ENCODE measurements around the gene PHLPP1.

Gene PHLPP1

DNA sequence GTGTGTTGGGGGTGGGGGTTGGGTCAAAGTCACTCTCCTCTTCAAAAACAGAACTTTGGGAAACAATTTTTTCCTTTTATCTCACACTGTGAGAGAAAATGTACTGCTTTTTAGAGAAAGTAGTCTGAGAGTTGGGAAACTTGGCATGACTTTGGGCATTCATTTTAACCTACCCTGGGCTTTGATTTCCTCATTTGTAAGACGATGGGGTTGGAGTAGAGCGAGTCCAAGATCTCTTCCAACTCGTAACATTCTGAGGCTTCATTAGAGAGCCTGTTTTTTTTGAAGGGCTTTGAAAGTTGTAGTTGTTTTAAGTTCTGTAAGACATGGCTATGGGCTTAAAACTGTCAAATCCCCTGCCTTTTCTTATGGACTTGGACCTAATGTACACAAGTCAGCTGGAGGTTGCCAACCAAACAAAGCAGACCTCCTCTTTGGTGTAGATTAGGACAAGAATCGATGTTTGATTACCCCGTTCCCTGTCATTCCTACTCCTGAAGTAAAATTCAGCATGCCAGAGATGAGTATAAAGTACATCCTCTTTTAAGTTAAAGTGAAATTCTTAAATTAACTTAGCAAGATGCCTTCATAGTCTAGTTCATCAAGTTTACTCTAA is 8.4 kb downstream of the PHLPP1 start:
- in situ Hi-C loops (cut with MboI; ENCODE audit: low sequenced_read_pairs, unreplicated experiment) = no loop called here
- no peak for TF ChIP-seq CTCF (IDR thresholded peaks at IDR 0.05; ENCODE audit: borderline replicate concordance, control extremely low read depth, extremely low read depth, insufficient read depth, missing control alignments)
- no peak for DNase-seq (ENCODE audit: low spot score)

DNA sequence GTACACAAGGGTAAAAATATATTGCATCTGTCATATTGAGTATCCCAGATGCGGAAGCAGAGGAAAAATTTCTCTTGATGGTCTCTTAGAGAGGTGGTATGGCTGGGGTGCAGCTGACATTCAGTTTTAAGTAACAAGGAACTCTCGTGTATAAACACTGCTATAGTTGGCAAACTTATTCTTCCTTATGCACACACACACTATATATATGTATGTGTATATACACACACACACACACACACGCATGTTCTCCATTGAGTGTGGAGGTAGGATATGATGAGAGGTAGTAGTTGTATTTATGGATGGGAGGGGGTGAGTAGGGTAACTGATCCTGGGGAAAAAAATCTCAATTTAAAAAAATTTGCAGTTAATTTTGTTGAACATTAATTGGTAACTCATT is 10.6 kb downstream of the PHLPP1 start:
- no peak for TF ChIP-seq CTCF (IDR thresholded peaks at IDR 0.05; ENCODE audit: borderline replicate concordance, control extremely low read depth, extremely low read depth, insufficient read depth, missing control alignments)
- in situ Hi-C loops (cut with MboI; ENCODE audit: low sequenced_read_pairs, unreplicated experiment) = no loop called here
- no peak for DNase-seq (ENCODE audit: low spot score)

GRCh38 chr18:62728254-62728653 is 12.9 kb downstream of the PHLPP1 start:
- no peak for DNase-seq (ENCODE audit: low spot score)
- no peak for TF ChIP-seq CTCF (IDR thresholded peaks at IDR 0.05; ENCODE audit: borderline replicate concordance, control extremely low read depth, extremely low read depth, insufficient read depth, missing control alignments)
- in situ Hi-C loops (cut with MboI; ENCODE audit: low sequenced_read_pairs, unreplicated experiment) = no loop called here

- TF ChIP-seq CTCF (IDR thresholded peaks at IDR 0.05; ENCODE audit: borderline replicate concordance, control extremely low read depth, extremely low read depth, insufficient read depth, missing control alignments) = no peak
- in situ Hi-C loops (cut with MboI; ENCODE audit: low sequenced_read_pairs, unreplicated experiment) = no loop called here
- DNase-seq (ENCODE audit: low spot score) = peak; percentile 38
These were observed 14.4 kb downstream of the PHLPP1 start for GRCh38 chr18:62729487-62730386.

DNA sequence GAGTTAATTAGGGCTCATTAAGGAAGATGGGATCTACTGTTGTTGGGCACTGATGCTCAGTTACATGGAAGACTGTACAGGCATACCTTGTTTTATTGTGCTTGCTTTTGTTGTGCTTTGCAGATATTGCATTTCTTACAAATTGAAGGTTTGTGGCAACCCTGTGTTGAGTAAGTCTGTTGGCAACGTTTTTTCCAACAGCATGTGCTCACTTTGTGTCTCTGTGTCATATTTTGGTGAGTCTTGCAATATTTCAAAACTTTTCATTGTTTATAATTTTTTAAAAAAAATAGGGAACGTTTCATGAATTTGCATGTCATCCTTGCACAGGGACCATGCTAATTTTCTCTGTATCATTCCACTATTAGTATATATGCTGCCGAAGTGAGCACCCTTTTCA is 15.6 kb downstream of the PHLPP1 start:
- in situ Hi-C loops (cut with MboI; ENCODE audit: low sequenced_read_pairs, unreplicated experiment) = no loop called here
- no peak for DNase-seq (ENCODE audit: low spot score)
- no peak for TF ChIP-seq CTCF (IDR thresholded peaks at IDR 0.05; ENCODE audit: borderline replicate concordance, control extremely low read depth, extremely low read depth, insufficient read depth, missing control alignments)

GRCh38 chr18:62732617-62733016 is 17.3 kb downstream of the PHLPP1 start:
- in situ Hi-C loops (cut with MboI; ENCODE audit: low sequenced_read_pairs, unreplicated experiment) = no loop called here
- DNase-seq (ENCODE audit: low spot score) = no peak
- no peak for TF ChIP-seq CTCF (IDR thresholded peaks at IDR 0.05; ENCODE audit: borderline replicate concordance, control extremely low read depth, extremely low read depth, insufficient read depth, missing control alignments)

Measured in GM13976 (cell line).